ENCODE results near the gene NFYC.

The NFYC gene

GRCh38 chr1:40763742-40764532, 72.4 kb downstream of the NFYC start:
- H3K4me3 ChIP-seq (ENCODE audit: control insufficient read depth, low read depth, low read length) = no peak overlapping the region
- TF ChIP-seq CTCF (IDR thresholded peaks at IDR 0.05; ENCODE audit: control insufficient read depth, insufficient read depth, low read depth, low read length, missing control alignments) = no peak
- DNase-seq (ENCODE audit: low read depth) = no peak

DNA sequence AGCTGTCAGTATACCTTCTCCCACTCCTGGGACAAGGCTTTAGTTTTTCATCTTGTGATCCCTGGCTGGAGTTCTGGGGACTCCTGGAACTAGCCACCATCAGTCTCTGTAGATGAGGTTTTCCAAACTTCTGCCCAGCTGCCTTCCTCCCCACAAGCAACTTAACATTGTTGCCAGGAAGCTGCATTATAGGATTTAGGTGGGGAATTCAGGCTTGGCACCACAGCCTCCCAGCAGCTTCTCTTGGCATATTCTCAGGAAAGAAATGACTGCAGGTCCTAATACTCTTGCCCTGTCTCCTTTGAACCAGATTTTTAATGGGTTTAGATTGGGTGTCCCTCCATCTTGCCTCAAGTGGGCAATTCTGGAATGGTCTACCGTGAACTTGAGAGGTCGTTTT, 73.5 kb downstream of the NFYC start:
- DNase-seq (ENCODE audit: low read depth) = no peak
- no peak for TF ChIP-seq CTCF (IDR thresholded peaks at IDR 0.05; ENCODE audit: control insufficient read depth, insufficient read depth, low read depth, low read length, missing control alignments)
- H3K4me3 ChIP-seq (ENCODE audit: control insufficient read depth, low read depth, low read length) = no peak overlapping the region

- DNase-seq (ENCODE audit: low read depth) = no peak
- no peak overlapping the region for H3K4me3 ChIP-seq (ENCODE audit: control insufficient read depth, low read depth, low read length)
- TF ChIP-seq CTCF (IDR thresholded peaks at IDR 0.05; ENCODE audit: control insufficient read depth, insufficient read depth, low read depth, low read length, missing control alignments) = no peak
Observed at GRCh38 chr1:40766017-40766416, 74.5 kb downstream of the NFYC start.

GRCh38 chr1:40766560-40766959, 75.1 kb downstream of the NFYC start:
- no peak overlapping the region for H3K4me3 ChIP-seq (ENCODE audit: control insufficient read depth, low read depth, low read length)
- no peak for DNase-seq (ENCODE audit: low read depth)
- no peak for TF ChIP-seq CTCF (IDR thresholded peaks at IDR 0.05; ENCODE audit: control insufficient read depth, insufficient read depth, low read depth, low read length, missing control alignments)

DNA sequence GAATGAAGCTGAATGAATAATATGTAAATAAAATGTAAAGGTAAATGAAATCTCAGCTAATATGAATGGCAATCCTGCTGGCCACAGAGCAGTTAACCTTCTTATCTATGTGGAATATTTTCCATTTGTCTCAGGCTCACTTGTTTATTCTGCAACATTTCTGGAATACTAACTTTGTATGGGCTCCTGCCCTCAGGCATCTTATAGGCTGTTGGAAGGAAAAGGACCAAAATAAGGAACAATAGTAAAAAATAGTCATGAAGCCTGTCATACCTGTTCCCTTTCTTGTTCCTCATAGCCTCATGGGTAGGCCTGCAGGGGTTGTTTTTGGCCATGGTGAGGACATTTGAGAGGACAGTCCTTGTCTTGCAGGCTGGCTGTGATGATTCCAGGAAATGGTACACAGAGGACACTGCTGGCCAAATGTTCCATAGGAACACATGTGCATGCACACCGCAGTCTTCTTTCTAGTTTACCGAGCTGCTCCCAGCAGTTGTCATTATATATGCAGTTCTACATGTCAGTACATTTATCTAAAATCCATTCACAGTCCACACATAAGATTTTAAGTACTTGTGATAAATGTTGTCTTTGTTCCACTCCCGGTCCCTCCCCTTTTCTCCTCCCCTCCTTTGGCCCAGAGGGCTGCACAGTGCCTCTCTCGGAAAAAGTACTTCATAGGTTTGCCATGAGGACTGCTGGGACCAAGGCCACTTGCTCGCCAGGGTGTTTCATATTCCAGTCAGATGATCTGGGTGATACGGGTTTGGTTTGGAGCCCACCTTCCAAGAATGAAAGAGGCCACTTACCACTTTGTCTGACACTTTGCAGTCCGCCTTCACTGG, 76.9 kb downstream of the NFYC start:
- no peak overlapping the region for H3K4me3 ChIP-seq (ENCODE audit: control insufficient read depth, low read depth, low read length)
- DNase-seq (ENCODE audit: low read depth) = no peak
- no peak for TF ChIP-seq CTCF (IDR thresholded peaks at IDR 0.05; ENCODE audit: control insufficient read depth, insufficient read depth, low read depth, low read length, missing control alignments)

GRCh38 chr1:40769815-40770214, 78.3 kb downstream of the NFYC start:
- TF ChIP-seq CTCF (IDR thresholded peaks at IDR 0.05; ENCODE audit: control insufficient read depth, insufficient read depth, low read depth, low read length, missing control alignments) = peak; percentile 23
- DNase-seq (ENCODE audit: low read depth) = no peak
- H3K4me3 ChIP-seq (ENCODE audit: control insufficient read depth, low read depth, low read length) = no peak overlapping the region

Measured in AG09309 (cell line).